ENCODE data around the gene CCDC9B.

The CCDC9B gene

GRCh38 chr15:40290918-40291574 is 49.7 kb downstream of the CCDC9B start:
- no peak for DNase-seq (ENCODE audit: low spot score)

DNA sequence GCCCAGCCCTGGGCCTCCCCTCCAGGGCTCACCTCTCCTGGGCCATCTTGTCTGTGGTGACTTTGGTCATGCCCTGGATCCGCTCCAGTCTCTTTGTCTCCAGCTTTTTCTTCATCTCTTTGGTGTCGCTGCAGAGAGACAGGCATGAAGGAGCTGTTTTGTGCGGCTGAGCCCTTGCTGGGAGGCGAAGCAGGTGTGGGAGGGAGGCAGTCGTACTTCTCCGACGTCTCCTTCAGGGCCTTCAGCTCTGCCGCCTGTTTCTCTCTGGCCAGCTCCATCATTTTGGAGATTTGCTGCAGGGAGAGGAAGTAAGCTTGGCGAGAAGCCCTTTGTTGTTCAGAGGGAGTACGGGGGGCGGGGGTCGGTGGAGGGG is 50.2 kb downstream of the CCDC9B start:
- DNase-seq (ENCODE audit: low spot score), result no peak

- no peak for DNase-seq (ENCODE audit: low spot score)
Observed at GRCh38 chr15:40289140-40289775, 51.5 kb downstream of the CCDC9B start.

DNA sequence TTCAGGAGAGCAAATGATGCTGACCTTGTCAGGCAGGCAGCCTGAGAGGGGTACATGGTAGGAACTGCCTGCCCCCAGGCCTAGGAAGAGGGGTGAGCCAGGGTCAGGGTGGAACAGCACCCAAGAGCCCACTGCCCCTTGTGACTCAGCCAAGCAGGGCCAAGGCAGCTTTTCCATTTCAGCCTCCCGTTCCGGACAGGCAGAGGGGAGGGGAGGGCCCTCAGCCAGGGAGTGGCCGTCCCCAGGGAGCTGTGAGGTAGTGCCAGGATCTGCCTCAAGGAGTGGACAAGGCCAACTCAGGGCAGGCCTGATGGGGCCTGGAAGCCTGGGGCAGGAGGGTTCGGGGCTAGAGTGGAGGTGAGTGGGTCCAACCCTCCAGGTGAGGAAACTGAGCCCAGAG is 52.8 kb downstream of the CCDC9B start:
- DNase-seq (ENCODE audit: low spot score), result no peak

DNA sequence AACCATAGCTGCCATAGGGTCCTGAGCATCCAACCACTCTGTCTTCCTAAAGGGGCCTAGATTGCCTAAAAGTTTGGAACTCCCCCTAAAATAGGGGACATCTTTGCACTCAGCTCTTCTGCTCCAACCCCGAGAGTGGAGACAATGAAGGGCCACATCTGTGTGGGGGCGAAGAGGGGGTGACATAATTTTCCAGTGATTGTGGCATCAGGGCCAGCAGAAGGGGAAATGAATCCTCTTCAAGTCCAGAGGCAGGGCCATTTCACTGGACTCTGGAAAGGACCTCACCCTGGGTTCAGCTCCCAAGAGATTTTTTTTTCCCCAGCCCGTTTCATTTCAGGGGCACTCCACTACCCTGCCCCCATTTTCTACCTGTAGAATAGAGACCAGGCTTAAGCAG is 53.2 kb downstream of the CCDC9B start:
- no peak for DNase-seq (ENCODE audit: low spot score)

DNA sequence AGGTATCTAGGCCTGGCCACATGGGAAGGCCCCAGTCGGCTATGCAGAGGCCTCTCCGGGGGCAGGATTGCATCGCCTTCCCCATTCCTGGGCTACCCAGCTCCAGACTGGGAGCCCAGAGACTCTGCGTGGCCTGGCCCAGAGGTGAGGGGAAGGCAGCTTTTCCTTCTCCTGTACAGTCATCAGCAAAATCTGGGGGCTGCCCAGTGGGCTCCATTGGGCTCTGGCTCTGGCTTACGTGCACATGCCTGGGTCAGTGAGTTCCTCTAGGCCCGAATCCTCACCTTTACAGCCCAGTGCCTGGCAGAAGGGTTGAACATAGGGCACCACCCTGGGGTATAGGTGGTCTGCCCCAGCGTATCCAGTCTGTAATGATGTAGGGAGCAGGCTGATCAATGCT is 53.9 kb downstream of the CCDC9B start:
- DNase-seq (ENCODE audit: low spot score), result no peak

- DNase-seq (ENCODE audit: low spot score), result no peak
Observed at GRCh38 chr15:40286061-40286532, 54.6 kb downstream of the CCDC9B start.

GRCh38 chr15:40285554-40286011 is 55.2 kb downstream of the CCDC9B start:
- no peak for DNase-seq (ENCODE audit: low spot score)

DNA sequence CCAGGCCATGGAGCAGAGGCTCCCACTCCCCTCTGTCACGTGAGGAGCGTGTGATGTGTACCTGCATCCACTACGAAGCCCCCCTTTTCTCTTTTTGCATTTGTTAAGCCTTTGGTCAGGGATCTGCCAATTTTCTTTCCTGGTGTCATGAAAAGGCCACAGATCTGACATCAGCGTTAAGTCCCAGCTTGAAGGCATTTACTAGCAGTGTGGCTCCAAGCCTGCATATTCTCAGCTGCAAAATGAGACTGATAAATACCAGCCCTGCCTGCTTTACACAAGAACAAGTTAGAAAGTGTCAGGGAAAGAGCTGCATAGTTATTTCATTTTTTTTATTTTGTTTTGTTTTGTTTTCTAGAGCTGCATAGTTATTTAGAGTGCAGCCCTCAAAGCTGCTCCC is 55.6 kb downstream of the CCDC9B start:
- DNase-seq (ENCODE audit: low spot score), result no peak

DNA sequence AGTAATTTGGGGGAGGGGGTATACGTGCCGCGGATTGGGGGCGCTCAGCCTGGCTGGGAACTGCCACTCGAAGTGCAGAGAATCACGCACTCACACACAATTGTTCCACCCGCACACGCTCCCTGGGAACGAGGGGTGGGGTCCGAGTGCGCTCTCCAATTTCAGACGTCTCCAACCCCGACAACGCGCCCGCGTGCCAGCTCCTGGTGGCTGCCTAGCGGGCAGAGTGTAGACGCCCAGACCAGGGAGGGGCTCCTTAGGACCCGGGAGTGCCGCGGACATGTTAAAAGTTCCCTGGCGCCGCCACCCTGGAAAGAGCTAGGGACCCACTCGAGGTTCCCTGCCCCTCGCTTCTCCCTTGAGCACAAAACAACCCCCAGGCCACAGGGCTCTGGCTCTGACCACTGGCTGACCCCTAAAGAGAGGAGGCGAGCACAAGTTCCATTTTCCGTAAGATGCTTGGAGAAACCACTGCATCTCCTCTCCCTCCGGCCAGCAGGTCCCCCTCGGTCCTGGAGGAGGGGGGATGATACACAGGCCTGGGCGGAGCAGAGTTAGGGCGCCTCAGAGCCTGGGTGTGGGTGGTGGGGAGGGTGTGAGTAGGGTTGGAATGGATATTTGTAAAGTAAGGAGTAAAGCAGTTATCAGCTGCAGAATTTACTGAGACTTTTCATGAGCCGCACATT is 57.0 kb downstream of the CCDC9B start:
- no peak for DNase-seq (ENCODE audit: low spot score)

DNA sequence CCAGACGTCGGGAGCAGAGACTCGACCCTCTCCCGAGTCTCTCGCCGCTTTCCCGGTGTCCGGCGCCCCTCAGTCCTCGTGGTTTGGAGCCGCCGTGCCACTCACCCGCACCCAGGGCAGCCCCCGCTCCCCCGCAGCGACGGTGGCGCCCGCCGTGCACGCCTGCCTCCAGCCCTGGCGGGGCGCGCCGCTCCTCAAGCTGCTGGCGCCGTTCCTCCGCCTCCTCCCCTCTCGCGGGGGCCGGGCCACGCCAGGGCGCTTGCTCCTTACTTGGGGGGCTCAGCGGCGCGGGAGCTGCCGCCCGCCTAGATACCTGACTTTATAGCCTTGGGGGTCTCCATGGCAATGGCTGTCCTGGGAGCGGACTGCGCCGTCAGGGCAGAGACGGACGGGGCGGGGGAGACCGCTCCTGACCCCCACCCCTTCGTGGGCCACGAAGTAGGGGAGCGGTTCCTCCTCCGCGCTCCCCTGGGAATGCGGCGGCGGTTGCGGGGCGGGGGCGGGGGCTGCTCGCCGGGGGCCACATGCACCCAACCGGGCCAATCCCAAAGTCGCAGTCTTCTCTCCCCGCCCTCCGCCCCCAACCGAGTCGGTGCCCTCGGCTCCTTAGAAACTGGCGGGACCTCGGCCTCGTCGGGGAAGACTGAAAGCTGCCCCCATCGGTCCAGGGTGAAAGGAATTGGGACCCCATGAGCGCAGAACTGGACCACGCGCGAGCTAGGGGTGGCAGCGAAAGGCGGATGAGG is 57.7 kb downstream of the CCDC9B start, which contains the start of gene ANKRD63:
Gene ANKRD63 (minus strand): TSS at position 196 of the 746 bp plus-strand sequence. CDS start 478 bp downstream, outside the sequence.
- no peak for DNase-seq (ENCODE audit: low spot score)

- DNase-seq (ENCODE audit: low spot score), result no peak
Observed at GRCh38 chr15:40282147-40282868, 58.4 kb downstream of the CCDC9B start.

GRCh38 chr15:40281801-40282146 is 59.0 kb downstream of the CCDC9B start:
- no peak for DNase-seq (ENCODE audit: low spot score)
